Retinal pigment epithelial cell (primary cell): Measurements from ENCODE around the gene GADD45G.

Experiments used
- DNase-seq: peaks from one replicate; pipeline ENCODE4 v3.0.0-alpha.2; 2010; ENCODE audit warnings: low read depth
- H3K4me3 ChIP-seq: 2 replicates; pipeline ENCODE4 v1.5.1; 2011; ENCODE audit warnings: mild to moderate bottlenecking, low read length, control low read depth, moderate library complexity
- TF ChIP-seq, protein P1 (sequence below): conservative IDR thresholded peaks from 2 replicates; pipeline ENCODE4 v1.5.1; 2011; ENCODE audit warnings: low read depth, low read length, control low read depth, inconsistent platforms

The GADD45G gene

DNA sequence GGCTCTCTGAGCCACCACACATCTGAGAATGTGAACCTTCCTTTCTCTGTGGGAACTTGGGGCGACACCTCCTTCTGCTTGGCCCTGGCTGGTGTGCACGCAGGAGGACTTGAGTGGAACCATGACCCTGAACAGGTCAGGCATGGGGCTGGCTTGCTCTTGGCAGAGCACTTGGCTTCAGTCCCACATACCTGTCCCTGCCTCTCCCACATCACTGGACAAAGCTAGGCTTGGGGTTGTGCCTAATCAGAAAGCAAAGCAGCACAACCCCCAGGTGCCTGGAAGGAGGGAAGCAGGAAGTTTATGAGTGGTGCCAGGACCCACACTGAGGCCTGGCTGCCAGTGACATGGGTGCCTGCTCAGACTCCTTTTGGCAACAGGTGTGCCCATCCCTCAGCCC lies 13.2 kb downstream of the GADD45G start:
- TF ChIP-seq, protein P1, sequence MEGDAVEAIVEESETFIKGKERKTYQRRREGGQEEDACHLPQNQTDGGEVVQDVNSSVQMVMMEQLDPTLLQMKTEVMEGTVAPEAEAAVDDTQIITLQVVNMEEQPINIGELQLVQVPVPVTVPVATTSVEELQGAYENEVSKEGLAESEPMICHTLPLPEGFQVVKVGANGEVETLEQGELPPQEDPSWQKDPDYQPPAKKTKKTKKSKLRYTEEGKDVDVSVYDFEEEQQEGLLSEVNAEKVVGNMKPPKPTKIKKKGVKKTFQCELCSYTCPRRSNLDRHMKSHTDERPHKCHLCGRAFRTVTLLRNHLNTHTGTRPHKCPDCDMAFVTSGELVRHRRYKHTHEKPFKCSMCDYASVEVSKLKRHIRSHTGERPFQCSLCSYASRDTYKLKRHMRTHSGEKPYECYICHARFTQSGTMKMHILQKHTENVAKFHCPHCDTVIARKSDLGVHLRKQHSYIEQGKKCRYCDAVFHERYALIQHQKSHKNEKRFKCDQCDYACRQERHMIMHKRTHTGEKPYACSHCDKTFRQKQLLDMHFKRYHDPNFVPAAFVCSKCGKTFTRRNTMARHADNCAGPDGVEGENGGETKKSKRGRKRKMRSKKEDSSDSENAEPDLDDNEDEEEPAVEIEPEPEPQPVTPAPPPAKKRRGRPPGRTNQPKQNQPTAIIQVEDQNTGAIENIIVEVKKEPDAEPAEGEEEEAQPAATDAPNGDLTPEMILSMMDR: no peak
- H3K4me3 ChIP-seq: no peak overlapping the region
- no peak for DNase-seq

DNA sequence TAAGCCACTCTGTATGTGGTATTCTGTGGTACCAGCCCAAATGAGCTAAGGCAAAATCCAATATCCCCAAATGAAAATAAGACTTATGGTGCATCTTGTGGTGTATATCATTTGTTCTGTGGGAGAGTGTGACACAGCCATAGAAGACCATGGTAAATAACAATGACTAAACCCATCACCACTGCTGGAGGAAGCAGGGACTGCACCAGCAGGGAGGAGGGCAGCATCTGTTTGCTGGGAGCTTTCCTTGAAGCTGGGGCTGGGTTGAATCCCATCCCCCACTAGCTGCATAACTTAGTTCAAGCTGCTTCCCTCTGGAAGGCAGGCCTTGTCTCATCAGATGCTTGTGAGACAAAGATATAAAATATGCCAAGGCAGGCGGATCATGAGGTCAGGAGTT lies 14.2 kb downstream of the GADD45G start:
- DNase-seq: no peak
- TF ChIP-seq, protein P1: no peak
- no peak overlapping the region for H3K4me3 ChIP-seq

DNA sequence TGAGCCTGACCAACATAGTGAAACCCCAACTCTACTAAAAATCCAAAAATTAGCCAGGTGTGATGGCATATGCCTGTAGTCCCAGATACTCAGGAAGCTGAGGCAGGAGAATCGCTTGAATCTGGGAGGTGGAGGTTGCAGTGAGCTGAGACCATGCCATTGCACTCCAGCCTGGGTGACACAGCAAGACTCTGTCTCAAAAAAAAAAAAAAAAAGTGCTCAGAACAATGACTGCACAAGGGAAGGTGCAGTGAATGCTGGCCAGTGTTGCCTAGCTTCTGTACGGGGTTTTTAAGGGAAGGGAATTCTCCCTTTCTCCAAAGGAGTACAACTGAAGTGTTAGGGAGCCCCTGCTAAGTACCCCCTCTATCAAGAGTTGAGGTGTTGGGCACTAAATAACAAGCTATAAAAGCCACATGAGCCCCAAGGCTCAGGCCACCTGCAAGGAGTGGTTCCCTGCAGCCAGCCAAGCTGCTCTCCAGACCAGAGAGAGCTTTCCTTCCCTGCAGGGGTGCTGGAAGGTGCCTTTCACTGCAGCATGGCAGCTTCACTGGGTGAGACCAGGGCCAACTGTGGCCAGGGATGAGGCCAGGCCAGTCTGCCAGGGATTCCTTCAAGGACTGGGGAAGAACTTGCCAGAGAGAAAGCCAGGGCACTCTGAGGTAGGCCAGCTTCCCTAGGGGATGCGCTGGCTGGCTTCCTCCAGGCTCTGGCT lies 14.8 kb downstream of the GADD45G start:
- DNase-seq: no peak
- TF ChIP-seq, protein P1: no peak
- H3K4me3 ChIP-seq: no peak overlapping the region

DNA sequence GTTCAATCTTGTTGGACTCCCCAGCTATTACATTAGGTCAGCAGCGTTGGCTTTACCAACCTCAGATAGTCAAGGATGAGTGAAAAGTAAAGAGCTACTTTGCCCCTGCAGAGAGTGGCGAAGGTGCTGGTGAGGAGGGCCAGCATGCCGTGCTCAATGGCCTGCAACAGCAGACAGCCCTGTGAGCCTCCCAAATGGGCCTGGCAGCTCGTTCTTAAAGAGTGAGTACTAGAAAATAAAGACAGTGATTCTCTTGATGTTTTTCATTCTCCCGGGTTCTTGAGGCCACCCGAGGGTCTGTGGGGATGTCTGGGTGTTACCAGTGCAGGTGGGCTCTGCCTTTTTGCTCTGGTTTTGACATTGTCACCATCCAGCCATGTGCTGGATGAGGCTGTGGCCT lies 16.2 kb downstream of the GADD45G start:
- TF ChIP-seq, protein P1: no peak
- H3K4me3 ChIP-seq: no peak overlapping the region
- no peak for DNase-seq

DNA sequence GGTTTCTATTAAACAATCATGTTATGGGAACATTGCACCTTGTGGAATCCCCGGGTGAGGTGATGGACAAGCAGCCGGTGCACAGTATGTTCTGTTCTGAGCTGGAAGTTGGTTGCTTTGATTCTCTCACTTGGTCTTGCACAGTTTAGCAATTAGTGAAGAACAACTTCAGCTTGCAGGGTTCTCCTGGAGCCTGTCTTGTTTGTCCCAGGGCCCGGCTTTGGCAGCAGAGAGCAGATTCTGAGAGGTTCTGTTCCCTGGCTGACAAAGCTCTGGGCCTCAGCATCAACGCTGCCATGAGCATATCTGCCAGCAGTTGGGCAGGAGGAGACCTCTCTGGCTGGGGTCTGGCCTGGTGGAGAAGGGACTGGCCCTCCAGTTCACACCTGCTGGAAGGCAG lies 16.9 kb downstream of the GADD45G start:
- TF ChIP-seq, protein P1: no peak
- DNase-seq: no peak
- no peak overlapping the region for H3K4me3 ChIP-seq

DNA sequence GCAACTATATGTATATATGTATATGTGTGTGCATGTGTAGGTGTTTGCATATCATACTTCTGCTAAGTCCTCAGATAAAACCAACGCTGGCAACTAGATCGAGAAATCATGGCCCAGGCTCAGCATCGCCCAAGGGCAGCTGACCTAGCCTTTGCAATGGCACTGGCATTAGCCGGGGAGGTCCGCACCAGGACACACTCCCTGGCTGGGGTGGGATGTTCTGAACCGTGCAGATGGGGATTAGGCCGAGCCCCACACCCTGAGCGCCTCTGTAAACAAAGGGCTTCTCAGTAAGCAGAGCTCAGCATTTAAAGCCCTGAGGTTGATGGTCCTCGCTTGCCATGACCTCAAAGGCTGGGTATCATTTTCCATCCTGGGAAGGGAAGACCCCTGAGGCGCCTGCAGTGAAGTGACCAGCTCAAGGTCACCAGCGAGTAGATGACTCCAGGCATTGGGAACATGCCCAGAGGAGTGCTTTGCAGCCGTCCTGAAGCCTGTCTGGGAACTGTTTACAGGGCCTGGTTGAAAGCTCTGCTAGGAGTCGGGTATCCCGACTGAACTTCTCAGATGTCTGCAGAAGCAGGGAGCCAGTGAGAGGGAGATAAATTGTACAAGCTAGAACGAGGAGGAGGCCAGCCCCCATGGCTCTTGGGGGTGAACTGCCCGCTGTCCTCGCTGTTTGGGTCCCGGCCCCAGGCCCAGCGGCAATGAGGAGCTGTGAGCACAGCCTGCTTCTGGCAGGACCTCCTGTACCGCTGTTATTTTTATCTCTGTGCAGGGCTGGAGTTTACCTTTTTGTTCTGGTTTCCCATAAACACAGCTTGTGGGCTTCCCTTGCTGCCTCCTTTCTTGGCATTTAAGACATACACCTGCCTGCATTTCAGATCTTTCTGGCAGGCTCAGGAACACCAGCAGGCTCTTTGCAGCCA lies 18.4 kb downstream of the GADD45G start:
- TF ChIP-seq, protein P1: no peak
- DNase-seq: no peak
- H3K4me3 ChIP-seq: no peak overlapping the region
